ENCODE data around the gene HCRTR1. TPM values are rescaled to one million over a fixed set of nuclear protein-coding genes. Genes with fewer than 3 reads are reported as not detected.

The HCRTR1 gene
- total and polyA plus RNA-seq, 10 of the 15 experiments (the other 5 are each of a cell fraction or from before 2014, with no cell fraction given), result not detected

GRCh38 chr1:31609514-31610118 lies 7.9 kb upstream of the HCRTR1 start:
- Histone ChIP-seq H3K27ac (ENCODE audit: control insufficient read depth, insufficient read depth) (no peak overlapping the region), H3K4me2 (ENCODE audit: control insufficient read depth, insufficient read depth) (no peak overlapping the region), H3K9ac (ENCODE audit: control insufficient read depth, insufficient read depth, low read length) (no peak overlapping the region), H3K79me2 (ENCODE audit: control insufficient read depth, insufficient read depth, low read length) (no peaks in the 10 kb centered on the region), H3K27me3 (replicated peaks in 1 of 2; ENCODE audit: control insufficient read depth in 2 of 2, insufficient read depth in 2 of 2, low read length in 1 of 2) (no peaks in the 10 kb centered on the region), H3K9me3 (replicated peaks; ENCODE audit: control insufficient read depth, insufficient read depth, low read length) (peaks cover 3% of the 10 kb centered on the region; the same call in 2 of the 3 replicates), H2AFZ (ENCODE audit: control insufficient read depth, low read depth, low read length) (no peak overlapping the region), H4K20me1 (ENCODE audit: control insufficient read depth, insufficient read depth) (no peaks in the 10 kb centered on the region), H3K4me3 (no peak overlapping the region), H3K4me1 (ENCODE audit: control insufficient read depth, insufficient read depth, low read length) (peaks cover 11% of the 10 kb centered on the region), H3K36me3 (ENCODE audit: control insufficient read depth in 2 of 2, insufficient read depth in 2 of 2, low read length in 1 of 2) (no peaks in the 10 kb centered on the region)
- intact Hi-C loops (cut with micrococcal nuclease; ENCODE audit: unreplicated experiment), result no loop called here
- DNase-seq (ENCODE audit: low read depth, low spot score) (no peak), FAIRE-seq (no peak), ATAC-seq (no peak)
- TF ChIP-seq BCL11A (IDR thresholded peaks at IDR 0.05; ENCODE audit: low read depth, low read length), result no peak
- no peak for TF ChIP-seq FOXM1 (IDR thresholded peaks at IDR 0.05; ENCODE audit: low read depth, low read length)
- no peak for TF ChIP-seq GABPA (IDR thresholded peaks at IDR 0.05; ENCODE audit: low read depth)
- TF ChIP-seq RELA (IDR thresholded peaks at IDR 0.05; ENCODE audit: borderline replicate concordance, partially characterized antibody), result no peak
- no peak for TF ChIP-seq IKZF2 (IDR thresholded peaks at IDR 0.05)
- no peak for TF ChIP-seq MTA2 (IDR thresholded peaks at IDR 0.05; ENCODE audit: low read depth)
- no peak for TF ChIP-seq E2F8 (IDR thresholded peaks at IDR 0.05; ENCODE audit: low read depth, partially characterized antibody)
- no peak for TF ChIP-seq SMC3 (IDR thresholded peaks at IDR 0.05; ENCODE audit: borderline replicate concordance, low read length)
- no peak for TF ChIP-seq CHD4 (IDR thresholded peaks at IDR 0.05)
- TF ChIP-seq RAD21 (IDR thresholded peaks at IDR 0.05; ENCODE audit: insufficient read depth, low read depth, low read length), result no peak
- no peak for TF ChIP-seq EED (IDR thresholded peaks at IDR 0.05; ENCODE audit: low read depth)
- no peak for TF ChIP-seq BMI1 (IDR thresholded peaks at IDR 0.05; ENCODE audit: borderline replicate concordance)
- TF ChIP-seq IRF4 (IDR thresholded peaks at IDR 0.05; ENCODE audit: low read depth, low read length), result no peak
- no peak for TF ChIP-seq ZNF24 (IDR thresholded peaks at IDR 0.05)
- no peak for TF ChIP-seq ELK1 (IDR thresholded peaks at IDR 0.05; ENCODE audit: low read depth, low read length)
- TF ChIP-seq SP1 (IDR thresholded peaks at IDR 0.05; ENCODE audit: low read depth, low read length), result no peak
- no peak for TF ChIP-seq SIN3A (IDR thresholded peaks at IDR 0.05; ENCODE audit: low read depth, low read length)
- no peak for TF ChIP-seq PAX5 (IDR thresholded peaks at IDR 0.05; ENCODE audit: borderline replicate concordance, low read depth, low read length)
- TF ChIP-seq MAX (IDR thresholded peaks at IDR 0.05; ENCODE audit: low read depth, low read length), result no peak
- ChIA-PET CTCF (interaction anchor here (1.2 to 2.6 kb wide), 6 partner anchors 9 to 61 kb away, joined by 3 to 12 read pairs (median 6); no protein-coding TSS in a partner anchor), RAD21 (ENCODE audit: unreplicated experiment) (interaction anchor here (1.1 kb wide), 1 partner anchor 215 kb away, joined by 3 read pairs; no protein-coding TSS in a partner anchor), POLR2A (interaction anchor here (0.7 kb wide), 2 partner anchors 27 to 180 kb away, joined by 3 to 4 read pairs; no protein-coding TSS in a partner anchor), SMC1A (ENCODE audit: uncharacterized antibody, unreplicated experiment) (interaction anchor here (0.6 to 2.7 kb wide), 6 partner anchors 9 to 308 kb away, joined by 3 to 7 read pairs (median 5); no protein-coding TSS in a partner anchor)
- BruUV-seq (replicated peaks), result no TSS peak
- in situ Hi-C loops (cut with MboI), result no loop called here
- 29% methylated on average over 1 of the region's 1 CpG for WGBS (ENCODE audit: insufficient coverage, insufficient replicate concordance, low lambda C conversion rate, missing lambda C conversion rate)
